Measurements from ENCODE around the gene ADAM15. TPM values are rescaled to one million over a fixed set of nuclear protein-coding genes. Genes with fewer than 3 reads are reported as not detected.

The ADAM15 gene
- polyA plus RNA-seq, 1 donor from 2014 or later, result 24.8 TPM

GRCh38 chr1:155052439-155053395, 1.6 kb downstream of the ADAM15 start:
- Histone ChIP-seq H3K9me2 (ENCODE audit: insufficient read depth, low read length) (no peaks in the 10 kb centered on the region), H3F3A (ENCODE audit: insufficient read depth, low read length, poor library complexity, severe bottlenecking) (no peaks in the 10 kb centered on the region), H3K4me2 (ENCODE audit: low read length) (no peak overlapping the region), H3K79me2 (replicated peaks; ENCODE audit: insufficient read depth, low read length) (no peaks in the 10 kb centered on the region), H3K27ac (ENCODE audit: low read length) (no peak overlapping the region), H3K27me3 (ENCODE audit: insufficient read depth, low read depth, low read length) (no peaks in the 10 kb centered on the region), H3K36me3 (ENCODE audit: insufficient read depth, low read length) (no peaks in the 10 kb centered on the region), H2AFZ (ENCODE audit: low read depth, low read length) (no peak overlapping the region), H3K9me3 (ENCODE audit: low read length) (no peaks in the 10 kb centered on the region), H4K20me1 (ENCODE audit: insufficient read depth) (no peaks in the 10 kb centered on the region), H3K4me3 (ENCODE audit: low read length) (peak overlapping the region; percentile 73), H3K9ac (ENCODE audit: low read length) (peak overlapping the region; percentile 74)
- TF ChIP-seq EP300 (conservative IDR thresholded peaks at IDR 0.05; ENCODE audit: poor library complexity, severe bottlenecking), result no peak
- TF ChIP-seq POLR2AphosphoS5 (IDR thresholded peaks at IDR 0.05), result no peak
- no peak for TF ChIP-seq SMC3 (conservative IDR thresholded peaks at IDR 0.05; ENCODE audit: poor library complexity)
- TF ChIP-seq MXI1 (conservative IDR thresholded peaks at IDR 0.05; ENCODE audit: poor library complexity, severe bottlenecking), result no peak
- TF ChIP-seq RAD21 (conservative IDR thresholded peaks at IDR 0.05), result no peak
- TF ChIP-seq EZH2 (IDR thresholded peaks at IDR 0.05; ENCODE audit: borderline replicate concordance, insufficient read depth, low read length, poor library complexity, severe bottlenecking), result no peak
- TF ChIP-seq TAF1 (IDR thresholded peaks at IDR 0.05; ENCODE audit: low read depth), result no peak

DNA sequence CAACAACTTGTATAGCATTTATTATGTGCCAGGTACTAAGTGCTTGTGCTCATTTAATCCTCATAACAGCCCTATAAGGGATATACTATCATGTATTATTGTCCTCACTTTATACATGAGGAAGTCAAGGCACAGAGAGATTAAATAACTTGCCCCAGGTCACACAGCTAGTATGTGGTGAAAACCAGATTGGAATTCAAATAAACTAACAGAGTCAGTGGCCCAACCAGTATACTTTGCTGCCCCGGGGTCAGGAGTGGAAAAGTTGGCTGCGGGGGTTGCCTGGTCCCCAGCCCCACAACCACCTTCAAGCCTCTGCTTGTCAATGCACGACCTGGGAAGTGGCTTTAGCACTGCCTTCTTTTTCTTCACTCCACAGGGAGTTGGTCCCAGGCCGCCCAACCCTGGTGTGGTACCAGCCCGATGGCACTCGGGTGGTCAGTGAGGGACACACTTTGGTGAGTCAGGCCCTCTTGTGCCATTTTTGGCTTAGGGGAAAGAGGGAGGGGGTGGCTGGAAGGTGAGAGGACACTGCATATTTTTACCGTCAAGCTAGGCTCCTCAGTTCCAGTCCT, 2.5 kb downstream of the ADAM15 start:
- no peaks in the 10 kb centered on the region for H3K27me3 ChIP-seq (ENCODE audit: insufficient read depth, low read depth, low read length)
- H3K9me2 ChIP-seq (ENCODE audit: insufficient read depth, low read length), result no peaks in the 10 kb centered on the region
- TF ChIP-seq REST (IDR thresholded peaks at IDR 0.05; ENCODE audit: borderline replicate concordance) (no peak), EZH2 (IDR thresholded peaks at IDR 0.05; ENCODE audit: borderline replicate concordance, insufficient read depth, low read length, poor library complexity, severe bottlenecking) (no peak), TAF1 (IDR thresholded peaks at IDR 0.05; ENCODE audit: low read depth) (no peak), RAD21 (conservative IDR thresholded peaks at IDR 0.05) (no peak), SMC3 (conservative IDR thresholded peaks at IDR 0.05; ENCODE audit: poor library complexity) (no peak), POLR2AphosphoS5 (IDR thresholded peaks at IDR 0.05) (no peak), EP300 (conservative IDR thresholded peaks at IDR 0.05; ENCODE audit: poor library complexity, severe bottlenecking) (no peak)
- H3K9ac ChIP-seq (ENCODE audit: low read length), result no peak overlapping the region
- H3F3A ChIP-seq (ENCODE audit: insufficient read depth, low read length, poor library complexity, severe bottlenecking), result no peaks in the 10 kb centered on the region
- H3K9me3 ChIP-seq (ENCODE audit: low read length), result no peaks in the 10 kb centered on the region
- no peaks in the 10 kb centered on the region for H3K79me2 ChIP-seq (replicated peaks; ENCODE audit: insufficient read depth, low read length)
- H2AFZ ChIP-seq (ENCODE audit: low read depth, low read length), result no peak overlapping the region
- no peaks in the 10 kb centered on the region for H3K36me3 ChIP-seq (ENCODE audit: insufficient read depth, low read length)
- H3K4me2 ChIP-seq (ENCODE audit: low read length), result no peak overlapping the region
- no peak overlapping the region for H3K27ac ChIP-seq (ENCODE audit: low read length)
- H4K20me1 ChIP-seq (ENCODE audit: insufficient read depth), result no peaks in the 10 kb centered on the region
- no peak overlapping the region for H3K4me3 ChIP-seq (ENCODE audit: low read length)

All from neural cell (in vitro differentiated cells).